HEK293T (cell line): ENCODE data around the gene ARL10.

Experiments
- ARNT ChIP-seq: fragments of 450-650 bp; IDR thresholded peaks from 2 replicates; pipeline ENCODE4 v1.6.1; 2017; ENCODE audit warnings: mild to moderate bottlenecking
- BHLHE40 ChIP-seq: fragments of 450-650 bp; IDR thresholded peaks from 2 replicates; pipeline ENCODE4 v1.6.1; 2016; ENCODE audit warnings: mild to moderate bottlenecking, moderate library complexity, borderline replicate concordance
- ELF4 ChIP-seq: fragments of 450-650 bp; IDR thresholded peaks from 2 replicates; pipeline ENCODE4 v1.6.1; 2017; ENCODE audit warnings: antibody characterized with exemption
- FOXA1 ChIP-seq: fragments of 450-650 bp; IDR thresholded peaks from 2 replicates; pipeline ENCODE4 v1.6.1; 2016; ENCODE audit warnings: mild to moderate bottlenecking
- FOXK2 ChIP-seq: fragments of 450-650 bp; IDR thresholded peaks from 2 replicates; pipeline ENCODE4 v1.6.1; 2016; ENCODE audit warnings: mild to moderate bottlenecking
- FOXM1 ChIP-seq: fragments of 450-650 bp; IDR thresholded peaks from 2 replicates; pipeline ENCODE4 v1.6.1; 2017; ENCODE audit warnings: mild to moderate bottlenecking, borderline replicate concordance
- NFRKB ChIP-seq: fragments of 450-650 bp; IDR thresholded peaks from 2 replicates; pipeline ENCODE4 v1.6.1; 2016; ENCODE audit warnings: mild to moderate bottlenecking, moderate library complexity
- SP1 ChIP-seq: fragments of 450-650 bp; IDR thresholded peaks from 2 replicates; pipeline ENCODE4 v1.6.1; 2017
- SUZ12 ChIP-seq: fragments of 450-650 bp; IDR thresholded peaks from 2 replicates; pipeline ENCODE4 v1.6.1; 2016; ENCODE audit warnings: mild to moderate bottlenecking
- TARDBP ChIP-seq: fragments of 450-650 bp; IDR thresholded peaks from 2 replicates; pipeline ENCODE4 v1.6.1; 2016
- TF ChIP-seq, protein P1 (sequence below): fragments of 450-650 bp; IDR thresholded peaks from 2 replicates; pipeline ENCODE4 v1.6.1; 2016

- TF ChIP-seq FOXK2: no peak
- TF ChIP-seq SUZ12: no peak
- no peak for TF ChIP-seq BHLHE40
- TF ChIP-seq, protein P1, sequence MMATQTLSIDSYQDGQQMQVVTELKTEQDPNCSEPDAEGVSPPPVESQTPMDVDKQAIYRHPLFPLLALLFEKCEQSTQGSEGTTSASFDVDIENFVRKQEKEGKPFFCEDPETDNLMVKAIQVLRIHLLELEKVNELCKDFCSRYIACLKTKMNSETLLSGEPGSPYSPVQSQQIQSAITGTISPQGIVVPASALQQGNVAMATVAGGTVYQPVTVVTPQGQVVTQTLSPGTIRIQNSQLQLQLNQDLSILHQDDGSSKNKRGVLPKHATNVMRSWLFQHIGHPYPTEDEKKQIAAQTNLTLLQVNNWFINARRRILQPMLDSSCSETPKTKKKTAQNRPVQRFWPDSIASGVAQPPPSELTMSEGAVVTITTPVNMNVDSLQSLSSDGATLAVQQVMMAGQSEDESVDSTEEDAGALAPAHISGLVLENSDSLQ: no peak
- no peak for TF ChIP-seq ARNT
- no peak for TF ChIP-seq FOXM1
- no peak for TF ChIP-seq SP1
- no peak for TF ChIP-seq TARDBP
- TF ChIP-seq FOXA1: no peak
- TF ChIP-seq NFRKB: no peak
- no peak for TF ChIP-seq ELF4
Measured at GRCh38 chr5:176408590-176408989, 43.3 kb downstream of the ARL10 start.
